Endothelial cell of umbilical vein (primary cell): ENCODE measurements around the gene GRK1. TPM values are rescaled to one million over a fixed set of nuclear protein-coding genes. Genes with fewer than 3 reads are reported as not detected.

Experiments
- BruUV-seq: library from RNA; stranded (reverse); fragments of 400-500 nt; replicated peaks from 2 replicates; lab custom pipeline; 2021; lab: Mats Ljungman, UMichigan
- CTCF ChIA-PET: fragments of 300-600, 350-600 bp; sonication (Branson Sonifier 250); formaldehyde crosslinking; loops from one replicate; lab custom pipeline; 2021; ENCODE audit warnings: antibody characterized with exemption, inconsistent platforms; lab: Charles Lee
- POLR2A ChIA-PET: fragments of 300-600, 350-600 bp; sonication (Branson Sonifier 250); formaldehyde crosslinking; loops from one replicate; lab custom pipeline; 2021; ENCODE audit warnings: antibody characterized with exemption, inconsistent platforms; lab: Charles Lee
- DNase-seq: peaks from one replicate; pipeline ENCODE4 v3.0.0-alpha.2; 2011; ENCODE audit warnings: low read depth, low spot score
- FAIRE-seq: peaks from 2 replicates; lab custom pipeline; 2011; peaks lifted over from hg19 to GRCh38; lab: Jason Lieb, UNC
- H2AFZ ChIP-seq: 2 replicates; pipeline ENCODE4 v1.6.0; 2012; ENCODE audit warnings: low read depth, low read length, control low read depth, inconsistent platforms
- H3K27ac ChIP-seq: 2 replicates; pipeline ENCODE4 v1.5.1; 2011; ENCODE audit warnings: low read depth, mild to moderate bottlenecking, control low read depth, low read length, moderate library complexity; ENCODE audit not compliant: insufficient read depth
- H3K27me3 ChIP-seq, 2 experiments: 2 replicates each; pipeline versions ENCODE4 v1.6.0 to v1.6.1; 2011; ENCODE audit warnings: low read length in 2 of 2, mixed read lengths in 1 of 2; ENCODE audit not compliant: control insufficient read depth in 2 of 2, insufficient read depth in 2 of 2
- H3K36me3 ChIP-seq, 2 experiments: 2 replicates in 1 of 2; 3 replicates in 1 of 2; pipeline ENCODE4 v1.5.1; 2011; ENCODE audit warnings: low read length in 2 of 2, mild to moderate bottlenecking in 1 of 2, moderate library complexity in 1 of 2; ENCODE audit not compliant: control insufficient read depth in 2 of 2, insufficient read depth in 2 of 2; ENCODE audit errors: extremely low read depth in 1 of 2
- H3K4me1 ChIP-seq: 3 replicates; pipeline ENCODE4 v1.5.1; 2011; ENCODE audit warnings: mild to moderate bottlenecking, low read length; ENCODE audit not compliant: control insufficient read depth, insufficient read depth; ENCODE audit errors: extremely low read depth
- H3K4me2 ChIP-seq: 2 replicates; pipeline ENCODE4 v1.6.1; 2011; ENCODE audit warnings: low read length, control low read depth, mixed read lengths; ENCODE audit not compliant: insufficient read depth
- H3K4me3 ChIP-seq, 3 experiments: fragments of 200-600 bp in 1 of 3; sonication (generic), shearing (Covaris generic) in 1 of 3; replicated peaks in 1 of 3; 2 replicates each; pipeline ENCODE4 v1.5.1; 2011 to 2016; ENCODE audit warnings: control low read depth in 3 of 3, low read length in 3 of 3, mild to moderate bottlenecking in 2 of 3, inconsistent platforms in 1 of 3, low read depth in 1 of 3, moderate library complexity in 1 of 3; ENCODE audit not compliant: insufficient read depth in 1 of 3
- H3K79me2 ChIP-seq: 2 replicates; pipeline ENCODE4 v1.6.0; 2012; ENCODE audit warnings: low read length, inconsistent platforms; ENCODE audit not compliant: control insufficient read depth, insufficient read depth
- H3K9ac ChIP-seq: replicated peaks from 2 replicates; pipeline ENCODE3; 2011; ENCODE audit warnings: low read length, control low read depth; ENCODE audit not compliant: insufficient read depth; ENCODE audit errors: extremely low read depth
- H3K9me1 ChIP-seq: replicated peaks from 3 replicates; pipeline ENCODE4 v1.6.0; 2011; ENCODE audit warnings: mild to moderate bottlenecking, low read length; ENCODE audit not compliant: control insufficient read depth, insufficient read depth; ENCODE audit errors: extremely low read depth
- H3K9me3 ChIP-seq: replicated peaks from 2 replicates; pipeline ENCODE4 v1.5.1; 2012; ENCODE audit warnings: low read length, inconsistent platforms; ENCODE audit not compliant: control insufficient read depth, insufficient read depth
- H4K20me1 ChIP-seq: replicated peaks from 2 replicates; pipeline ENCODE3; 2011; ENCODE audit warnings: mild to moderate bottlenecking, low read length; ENCODE audit not compliant: control insufficient read depth, insufficient read depth; ENCODE audit errors: extremely low read depth
- EZH2 ChIP-seq: IDR thresholded peaks from 2 replicates; pipeline ENCODE4 v1.6.1; 2012; ENCODE audit warnings: borderline replicate concordance, low read depth, mild to moderate bottlenecking, moderate library complexity, low read length, inconsistent platforms; ENCODE audit not compliant: severe bottlenecking
- FOS ChIP-seq: IDR thresholded peaks from 2 replicates; pipeline ENCODE4 v1.6.1; 2011; ENCODE audit warnings: mild to moderate bottlenecking, low read length, moderate library complexity, borderline replicate concordance; ENCODE audit not compliant: insufficient read depth
- GATA2 ChIP-seq: IDR thresholded peaks from 2 replicates; pipeline ENCODE4 v1.7.0; 2011; ENCODE audit warnings: low read depth, mild to moderate bottlenecking, moderate library complexity, mixed read lengths, low read length; ENCODE audit not compliant: insufficient read length, insufficient read depth
- JUN ChIP-seq: IDR thresholded peaks from 2 replicates; pipeline ENCODE4 v1.6.1; 2011; ENCODE audit warnings: borderline replicate concordance, low read depth; ENCODE audit not compliant: insufficient read length, insufficient read depth
- MYC ChIP-seq: IDR thresholded peaks from one replicate; pipeline ENCODE4 v1.6.1; 2011; ENCODE audit warnings: mild to moderate bottlenecking, low read depth, low read length
- POLR2A ChIP-seq: IDR thresholded peaks from 2 replicates; pipeline ENCODE4 v1.6.1; 2012; ENCODE audit warnings: low read depth, mild to moderate bottlenecking, control low read depth, low read length
- POLR2AphosphoS5 ChIP-seq: IDR thresholded peaks from 2 replicates; pipeline ENCODE4 v1.6.1; 2012; ENCODE audit warnings: low read depth, mild to moderate bottlenecking, control low read depth, low read length, moderate library complexity; ENCODE audit not compliant: insufficient read depth
- dilution Hi-C: fragments of 300-500 bp; cut with MboI; formaldehyde crosslinking; loops from one replicate; pipeline ENCODE4 v1.15.0; 2019; ENCODE audit warnings: low sequenced_read_pairs; ENCODE audit not compliant: extremely low pct_ligation_motif_present
- intact Hi-C: fragments of 100-400 bp; cut with micrococcal nuclease; formaldehyde crosslinking; loops from one replicate; pipeline ENCODE4 v1.10.0; 2022
- polyA plus RNA-seq, 4 experiments: library from polyadenylated mRNA; depleted of rRNA in 3 of 4; stranded (reverse) in 3 of 4; unstranded in 1 of 4; fragments of >200 nt; gene quantifications; 2 replicates each; pipeline versions ENCODE4 v1.2.1 to v1.2.3, GENCODE V29; 2011 to 2012; ENCODE audit warnings: missing spikeins in 1 of 4
- total RNA-seq: library from RNA; stranded (reverse); gene quantifications from 2 replicates; pipeline ENCODE4 v1.2.3, GENCODE V29; 2021
- TF ChIP-seq, protein P1 (sequence below), 2 donors: IDR thresholded peaks; 1 replicate in 1 of 2; 2 replicates in 1 of 2; pipeline ENCODE4 v1.5.1; 2011; ENCODE audit warnings: low read length in 2 of 2, mild to moderate bottlenecking in 2 of 2, moderate library complexity in 2 of 2, control low read depth in 1 of 2, inconsistent platforms in 1 of 2, low read depth in 1 of 2; ENCODE audit not compliant: insufficient read depth in 1 of 2; ENCODE audit errors: extremely low read depth in 1 of 2
- TF ChIP-seq, protein P2 (sequence below): IDR thresholded peaks from 2 replicates; pipeline ENCODE4 v1.6.1; 2011; ENCODE audit not compliant: insufficient read depth, insufficient read length

GRK1 gene
- total and polyA plus RNA-seq, 2 donors (not counting 3 experiments of a cell fraction or from before 2014, with no cell fraction given) = not detected

DNA sequence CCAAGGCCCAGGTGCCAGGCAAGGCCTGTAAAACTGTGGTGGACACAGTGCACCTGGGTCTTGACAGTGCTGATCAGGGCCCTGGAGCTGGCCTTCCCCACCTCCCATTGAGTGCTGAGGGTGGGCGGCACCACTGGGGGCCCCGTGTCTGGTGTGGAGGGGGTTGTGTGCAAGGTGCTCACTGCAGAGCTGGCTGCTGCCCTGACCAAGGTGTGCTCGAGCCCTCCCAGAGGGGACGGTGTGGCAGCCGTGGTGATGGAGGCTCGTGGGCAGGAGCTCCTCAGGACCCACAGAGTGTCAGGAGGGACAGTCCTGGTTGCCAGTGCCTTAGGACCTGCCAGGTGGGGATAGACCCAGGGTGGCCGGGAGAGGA is 32.0 kb upstream of the GRK1 start:
- no peaks in the 10 kb centered on the region for H3K9me3 ChIP-seq
- BruUV-seq = no TSS peak
- peaks cover 16 to 55% of the 10 kb centered on the region in 2 experiments for H3K36me3 ChIP-seq

DNA sequence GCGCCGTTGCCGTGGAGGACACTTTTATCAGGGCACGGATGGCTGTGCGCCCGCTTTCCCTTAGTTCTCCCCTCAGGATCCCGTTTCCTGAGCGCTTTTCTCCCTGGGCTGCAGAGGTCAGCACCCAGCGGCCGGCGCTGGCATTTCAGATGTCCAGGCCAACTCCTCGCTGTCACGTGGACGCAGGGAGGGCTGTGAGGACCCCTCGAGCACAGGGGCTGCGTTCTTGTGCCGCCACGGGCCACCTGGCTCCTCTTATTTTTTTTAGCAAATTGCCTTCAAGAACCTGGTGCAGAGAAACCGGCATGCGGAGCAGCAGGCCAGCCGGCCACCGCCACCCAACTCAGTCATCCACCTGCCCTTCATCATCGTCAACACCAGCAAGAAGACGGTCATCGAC is 31.3 kb upstream of the GRK1 start:
- dilution Hi-C loops = no loop called here
- H3K27me3 ChIP-seq = no peaks in the 10 kb centered on the region
- H3K4me1 ChIP-seq = no peaks in the 10 kb centered on the region
- ChIA-PET CTCF (no interaction called here), POLR2A (no interaction called here)
- no peak overlapping the region for H3K4me2 ChIP-seq
- peaks cover 3% of the 10 kb centered on the region for H3K79me2 ChIP-seq
- no TSS peak for BruUV-seq
- FAIRE-seq = no peak
- no peaks in the 10 kb centered on the region for H4K20me1 ChIP-seq
- intact Hi-C loops = no loop called here
- H3K36me3 ChIP-seq = peaks cover 16 to 61% of the 10 kb centered on the region in 2 experiments
- H2AFZ ChIP-seq = no peak overlapping the region
- no peak overlapping the region for H3K27ac ChIP-seq
- no peak for DNase-seq
- no peaks in the 10 kb centered on the region for H3K9me3 ChIP-seq
- H3K4me3 ChIP-seq = no peak overlapping the region
- H3K9me1 ChIP-seq = no peaks in the 10 kb centered on the region
- no peak for TF ChIP-seq JUN
- no peak for TF ChIP-seq POLR2AphosphoS5
- TF ChIP-seq FOS = no peak
- TF ChIP-seq EZH2 = no peak
- TF ChIP-seq, protein P1, sequence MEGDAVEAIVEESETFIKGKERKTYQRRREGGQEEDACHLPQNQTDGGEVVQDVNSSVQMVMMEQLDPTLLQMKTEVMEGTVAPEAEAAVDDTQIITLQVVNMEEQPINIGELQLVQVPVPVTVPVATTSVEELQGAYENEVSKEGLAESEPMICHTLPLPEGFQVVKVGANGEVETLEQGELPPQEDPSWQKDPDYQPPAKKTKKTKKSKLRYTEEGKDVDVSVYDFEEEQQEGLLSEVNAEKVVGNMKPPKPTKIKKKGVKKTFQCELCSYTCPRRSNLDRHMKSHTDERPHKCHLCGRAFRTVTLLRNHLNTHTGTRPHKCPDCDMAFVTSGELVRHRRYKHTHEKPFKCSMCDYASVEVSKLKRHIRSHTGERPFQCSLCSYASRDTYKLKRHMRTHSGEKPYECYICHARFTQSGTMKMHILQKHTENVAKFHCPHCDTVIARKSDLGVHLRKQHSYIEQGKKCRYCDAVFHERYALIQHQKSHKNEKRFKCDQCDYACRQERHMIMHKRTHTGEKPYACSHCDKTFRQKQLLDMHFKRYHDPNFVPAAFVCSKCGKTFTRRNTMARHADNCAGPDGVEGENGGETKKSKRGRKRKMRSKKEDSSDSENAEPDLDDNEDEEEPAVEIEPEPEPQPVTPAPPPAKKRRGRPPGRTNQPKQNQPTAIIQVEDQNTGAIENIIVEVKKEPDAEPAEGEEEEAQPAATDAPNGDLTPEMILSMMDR (IDR thresholded peaks at IDR 0.05; ENCODE audit: extremely low read depth in 1 of 2, insufficient read depth in 1 of 2, low read depth in 1 of 2, low read length in 2 of 2) = no peak
- TF ChIP-seq POLR2A = no peak
- TF ChIP-seq MYC = no peak
- TF ChIP-seq, protein P2, sequence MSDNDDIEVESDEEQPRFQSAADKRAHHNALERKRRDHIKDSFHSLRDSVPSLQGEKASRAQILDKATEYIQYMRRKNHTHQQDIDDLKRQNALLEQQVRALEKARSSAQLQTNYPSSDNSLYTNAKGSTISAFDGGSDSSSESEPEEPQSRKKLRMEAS = no peak
- no peak for TF ChIP-seq GATA2
- no peak overlapping the region for H3K9ac ChIP-seq

More for the DNA sequence above, 32.0 kb upstream of the GRK1 start:
- Histone ChIP-seq H3K79me2 (peaks cover 9% of the 10 kb centered on the region), H3K27ac (no peak overlapping the region), H4K20me1 (no peaks in the 10 kb centered on the region), H3K27me3 (no peaks in the 10 kb centered on the region), H3K4me2 (no peak overlapping the region), H2AFZ (no peak overlapping the region), H3K4me3 (no peak overlapping the region), H3K9ac (no peak overlapping the region), H3K9me1 (no peaks in the 10 kb centered on the region), H3K4me1 (no peaks in the 10 kb centered on the region)
- DNase-seq = no peak
- FAIRE-seq = no peak
- intact Hi-C loops (no loop called here), dilution Hi-C loops (no loop called here)
- ChIA-PET POLR2A (no interaction called here), CTCF (no interaction called here)
- TF ChIP-seq POLR2AphosphoS5 = no peak
- TF ChIP-seq, protein P2 = no peak
- no peak for TF ChIP-seq GATA2
